H1 (cell line): ENCODE results near the gene CLDN25. TPM values are rescaled to one million over a fixed set of nuclear protein-coding genes. Genes with fewer than 3 reads are reported as not detected.

ENCODE experiments used
- CTCF ChIA-PET: fragments of 300-600 bp; sonication (Branson Sonifier 250); formaldehyde crosslinking; loops from one replicate; lab custom pipeline; 2021; ENCODE audit not compliant: partially characterized antibody; lab: Charles Lee
- POLR2A ChIA-PET: fragments of 300-600 bp; sonication (Branson Sonifier 250); formaldehyde crosslinking; loops from one replicate; lab custom pipeline; 2021; ENCODE audit warnings: inconsistent platforms; ENCODE audit not compliant: partially characterized antibody; lab: Charles Lee
- DNase-seq, 2 experiments: peaks; one replicate each; pipeline versions ENCODE4 v3.0.0 to v3.0.0-alpha.2; 2010 to 2022; ENCODE audit warnings: low spot score in 2 of 2, low read depth in 1 of 2, mixed read lengths in 1 of 2
- FAIRE-seq: peaks from 2 replicates; lab custom pipeline; 2011; peaks lifted over from hg19 to GRCh38; lab: Jason Lieb, UNC
- H2AFZ ChIP-seq: 2 replicates; pipeline ENCODE4 v1.8.1; 2012; ENCODE audit warnings: low read length, inconsistent platforms
- H2AK5ac ChIP-seq: 2 replicates; pipeline ENCODE4 v1.6.1; 2013; ENCODE audit warnings: low read depth, low read length
- H2BK120ac ChIP-seq: replicated peaks from 2 replicates; pipeline ENCODE3; 2013; ENCODE audit warnings: low read depth, low read length, inconsistent platforms
- H2BK12ac ChIP-seq: 2 replicates; pipeline ENCODE4 v1.6.1; 2013; ENCODE audit warnings: low read depth, low read length
- H2BK15ac ChIP-seq: 2 replicates; pipeline ENCODE4 v1.6.1; 2013; ENCODE audit warnings: low read length
- H2BK20ac ChIP-seq: 2 replicates; pipeline ENCODE4 v1.6.1; 2013; ENCODE audit warnings: low read length
- H2BK5ac ChIP-seq: 2 replicates; pipeline ENCODE4 v1.6.1; 2013; ENCODE audit warnings: low read depth, low read length
- H3K14ac ChIP-seq: 2 replicates; pipeline ENCODE4 v1.6.1; 2013; ENCODE audit warnings: inconsistent platforms; ENCODE audit not compliant: insufficient read length
- H3K18ac ChIP-seq: 2 replicates; pipeline ENCODE4 v1.6.1; 2013; ENCODE audit warnings: low read length; ENCODE audit errors: extremely low read depth
- H3K23ac ChIP-seq: 2 replicates; pipeline ENCODE4 v1.6.1; 2013; ENCODE audit warnings: inconsistent platforms; ENCODE audit not compliant: insufficient read length
- H3K23me2 ChIP-seq: 2 replicates; pipeline ENCODE4 v1.6.1; 2013; ENCODE audit warnings: low read depth, low read length
- H3K27ac ChIP-seq: 2 replicates; pipeline ENCODE4 v1.6.1; 2011; ENCODE audit warnings: low read depth, low read length, inconsistent platforms
- H3K27me3 ChIP-seq, 4 experiments: replicated peaks in 1 of 4; 1 replicate in 1 of 4; 2 replicates in 3 of 4; pipeline versions ENCODE4 v1.6.1 to v1.8.1; 2011 to 2013; ENCODE audit warnings: low read length in 3 of 4, mild to moderate bottlenecking in 3 of 4, inconsistent platforms in 2 of 4, mixed read lengths in 2 of 4, moderate library complexity in 1 of 4; ENCODE audit not compliant: control insufficient read depth in 3 of 4, insufficient read depth in 3 of 4; ENCODE audit errors: extremely low read depth in 1 of 4
- H3K36me3 ChIP-seq, 4 experiments: 2 replicates each; pipeline versions ENCODE4 v1.6.1 to v1.8.1; 2011 to 2013; ENCODE audit warnings: mild to moderate bottlenecking in 4 of 4, low read length in 3 of 4, moderate library complexity in 2 of 4, control low read depth in 1 of 4, inconsistent platforms in 1 of 4; ENCODE audit not compliant: insufficient read depth in 4 of 4, control insufficient read depth in 2 of 4
- H3K4ac ChIP-seq: replicated peaks from 2 replicates; pipeline ENCODE3; 2013; ENCODE audit warnings: low read length, low read depth, mixed read lengths, inconsistent platforms; ENCODE audit not compliant: insufficient read length
- H3K4me1 ChIP-seq, 4 experiments: replicated peaks in 1 of 4; 1 replicate in 1 of 4; 2 replicates in 3 of 4; pipeline versions ENCODE4 v1.6.1 to v1.8.1; 2011 to 2013; ENCODE audit warnings: low read length in 3 of 4, inconsistent platforms in 2 of 4, mixed read lengths in 1 of 4; ENCODE audit not compliant: insufficient read depth in 4 of 4, control insufficient read depth in 3 of 4
- H3K4me2 ChIP-seq, 2 experiments: 2 replicates each; pipeline versions ENCODE4 v1.6.1 to v1.8.1; 2011 to 2013; ENCODE audit warnings: low read depth in 2 of 2, low read length in 2 of 2, control low read depth in 1 of 2, inconsistent platforms in 1 of 2, mild to moderate bottlenecking in 1 of 2; ENCODE audit not compliant: insufficient read depth in 1 of 2
- H3K4me3 ChIP-seq, 4 experiments: fragments of 200-600, 300-600 bp in 1 of 4; sonication (generic), shearing (Covaris generic), sonication (Bioruptor Twin) in 1 of 4; 2 replicates each; pipeline versions ENCODE4 v1.5.1 to v1.8.1; 2011 to 2016; ENCODE audit warnings: low read length in 4 of 4, low read depth in 3 of 4, control low read depth in 2 of 4, inconsistent platforms in 2 of 4, mild to moderate bottlenecking in 2 of 4, mixed read lengths in 1 of 4, moderate library complexity in 1 of 4; ENCODE audit not compliant: insufficient read depth in 2 of 4; ENCODE audit errors: extremely low read depth in 1 of 4
- H3K56ac ChIP-seq: replicated peaks from 2 replicates; pipeline ENCODE3; 2013; ENCODE audit warnings: low read depth, mild to moderate bottlenecking, mixed read lengths, low read length, inconsistent platforms; ENCODE audit not compliant: insufficient read length
- H3K79me1 ChIP-seq: 2 replicates; pipeline ENCODE4 v1.6.1; 2013; ENCODE audit warnings: low read depth, low read length, control low read depth
- H3K79me2 ChIP-seq, 2 experiments: 2 replicates each; pipeline versions ENCODE4 v1.6.1 to v1.8.1; 2012 to 2013; ENCODE audit warnings: low read length in 2 of 2, mild to moderate bottlenecking in 2 of 2, inconsistent platforms in 1 of 2; ENCODE audit not compliant: insufficient read depth in 2 of 2, control insufficient read depth in 1 of 2
- H3K9ac ChIP-seq, 4 experiments: replicated peaks in 1 of 4; 1 replicate in 1 of 4; 2 replicates in 3 of 4; pipeline versions ENCODE4 v1.6.1 to v1.8.1; 2011 to 2013; ENCODE audit warnings: low read depth in 3 of 4, low read length in 3 of 4, control low read depth in 2 of 4, mild to moderate bottlenecking in 2 of 4, moderate library complexity in 2 of 4, inconsistent platforms in 1 of 4; ENCODE audit errors: extremely low read depth in 1 of 4
- H3K9me3 ChIP-seq, 2 experiments: 2 replicates each; pipeline versions ENCODE4 v1.6.1 to v1.8.1; 2012 to 2013; ENCODE audit warnings: mild to moderate bottlenecking in 2 of 2, moderate library complexity in 2 of 2, control low read depth in 1 of 2, inconsistent platforms in 1 of 2, low read depth in 1 of 2, low read length in 1 of 2, mixed read lengths in 1 of 2; ENCODE audit not compliant: insufficient read depth in 2 of 2
- H4K20me1 ChIP-seq, 2 experiments: replicated peaks in 1 of 2; 2 replicates each; pipeline versions ENCODE3 to v1.8.1; 2011 to 2013; ENCODE audit warnings: inconsistent platforms in 2 of 2, low read length in 2 of 2, mild to moderate bottlenecking in 1 of 2; ENCODE audit not compliant: insufficient read depth in 2 of 2, control insufficient read depth in 1 of 2
- H4K5ac ChIP-seq: 2 replicates; pipeline ENCODE4 v1.6.1; 2013; ENCODE audit warnings: low read length, low read depth, mixed read lengths, inconsistent platforms; ENCODE audit not compliant: insufficient read length
- H4K8ac ChIP-seq: 2 replicates; pipeline ENCODE4 v1.8.0; 2013; ENCODE audit warnings: mild to moderate bottlenecking, moderate library complexity, low read length, inconsistent platforms; ENCODE audit not compliant: insufficient read depth; ENCODE audit errors: extremely low read depth
- H4K91ac ChIP-seq: replicated peaks from 2 replicates; pipeline ENCODE3; 2013; ENCODE audit warnings: low read length, mixed read lengths, inconsistent platforms; ENCODE audit not compliant: insufficient read length
- CBX8 ChIP-seq: fragments of 300-800, 300-1000 bp; sonication (generic); IDR thresholded peaks from 2 replicates; pipeline ENCODE4 v1.7.1; 2016; ENCODE audit warnings: low read depth, low read length, borderline replicate concordance
- CEBPB ChIP-seq: IDR thresholded peaks from 2 replicates; pipeline ENCODE4 v1.6.1; 2012; ENCODE audit warnings: low read depth, low read length
- EZH2 ChIP-seq: fragments of 200-600 bp; sonication (generic); IDR thresholded peaks from 2 replicates; pipeline ENCODE4 v1.7.1; 2012; ENCODE audit warnings: low read depth, mild to moderate bottlenecking, moderate library complexity, low read length, inconsistent platforms; ENCODE audit not compliant: severe bottlenecking
- JUND ChIP-seq: IDR thresholded peaks from 2 replicates; pipeline ENCODE4 v1.6.1; 2011; ENCODE audit warnings: mild to moderate bottlenecking, improper control_type of control experiment, low read length
- KDM1A ChIP-seq: fragments of 200-600, 300-600 bp; sonication (generic); IDR thresholded peaks from 2 replicates; pipeline ENCODE4 v1.7.1; 2016; ENCODE audit warnings: mild to moderate bottlenecking, low read length, borderline replicate concordance
- KDM5A ChIP-seq: fragments of 200-600 bp; IDR thresholded peaks from 2 replicates; pipeline ENCODE4 v1.7.1; 2012; ENCODE audit warnings: mild to moderate bottlenecking, low read length, inconsistent platforms, mixed read lengths
- WGBS, 2 experiments: shearing (Covaris generic) in 1 of 2; methylation state at CpG; one replicate each; pipeline versions ENCODE4 v1.1.6 to v1.1.7; 2013 to 2015; ENCODE audit warnings: low lambda C conversion rate in 2 of 2, mixed read lengths in 2 of 2, inconsistent platforms in 1 of 2, low coverage in 1 of 2, missing lambda C conversion rate in 1 of 2; ENCODE audit not compliant: insufficient replicate concordance in 2 of 2, insufficient coverage in 1 of 2, insufficient read length in 1 of 2; ENCODE audit errors: extremely low coverage in 1 of 2, missing lambda C conversion rate in 1 of 2; 5-methylcytosine and 5-hydroxymethylcytosine counted together
- polyA plus RNA-seq, 7 experiments: library from polyadenylated mRNA; depleted of rRNA in 3 of 7; stranded (reverse) in 5 of 7; unstranded in 2 of 7; fragments of >200 nt in 5 of 7; fragments of 200-250 nt in 2 of 7; gene quantifications; 1 replicate in 5 of 7; 2 replicates in 1 of 7; 4 replicates in 1 of 7; pipeline versions ENCODE4 v1.2.1 to v1.2.3, GENCODE V29; 2011 to 2013; ENCODE audit warnings: missing spikeins in 2 of 7, mixed read lengths in 2 of 7
- total RNA-seq: library from RNA; stranded (reverse); fragmentation: NEBNext Ultra II Directional; extraction: Animal tissue kit (Norgen Biotek cat#: 25700); gene quantifications from 2 replicates; pipeline ENCODE4 v1.2.1, GENCODE V29; 2021
- TF ChIP-seq, protein P1 (sequence below): IDR thresholded peaks from 2 replicates; pipeline ENCODE4 v1.6.1; 2011; ENCODE audit warnings: low read depth, mild to moderate bottlenecking, low read length; ENCODE audit not compliant: insufficient read depth

CLDN25 gene
- total and polyA plus RNA-seq, 2 of the 8 experiments (the other 6 are each of a cell fraction or from before 2014, with no cell fraction given): not detected

DNA sequence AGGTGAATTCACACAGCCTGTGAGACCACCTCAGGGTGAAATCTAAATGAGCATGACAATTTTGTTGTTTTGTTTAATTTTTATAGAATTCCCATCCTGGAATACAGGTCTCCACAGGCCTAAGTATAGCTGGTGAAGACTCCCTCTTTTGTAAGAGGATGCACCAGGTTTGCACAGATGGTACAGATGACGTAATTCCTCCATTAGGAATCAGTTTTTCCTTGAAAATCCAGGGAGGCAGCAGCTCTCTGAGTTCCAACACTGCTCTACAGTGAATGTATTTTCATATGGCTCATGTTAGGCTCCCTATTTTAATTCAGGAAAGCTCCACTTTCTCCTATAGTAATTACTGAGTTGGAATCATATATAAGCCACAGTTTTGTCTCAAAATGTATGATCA is 48.6 kb downstream of the CLDN25 start:
- no peak overlapping the region for H3K4me2 ChIP-seq
- no peak overlapping the region for H4K8ac ChIP-seq
- H3K79me2 ChIP-seq: peaks cover 0 to 2% of the 10 kb centered on the region in 2 experiments; a peak in 1 of 4 replicates
- peaks cover 6 to 82% (median 51%) of the 10 kb centered on the region in 4 experiments for H3K36me3 ChIP-seq
- H2BK5ac ChIP-seq: no peak overlapping the region
- H2AK5ac ChIP-seq: no peak overlapping the region
- no peak overlapping the region for H3K14ac ChIP-seq
- 100% methylated on average over 1 of the region's 1 CpG; no CpG with 5 or more reads in 1 of the 2 experiments for WGBS, 2 experiments
- H3K79me1 ChIP-seq: no peaks in the 10 kb centered on the region
- no peaks in the 10 kb centered on the region for H3K23me2 ChIP-seq
- no peak overlapping the region for H3K56ac ChIP-seq
- H2BK12ac ChIP-seq: no peak overlapping the region
- H3K9ac ChIP-seq: no peak overlapping the region
- no peak overlapping the region for H2BK15ac ChIP-seq
- no peaks in the 10 kb centered on the region for H3K4me1 ChIP-seq
- no peak for FAIRE-seq
- H4K91ac ChIP-seq: no peak overlapping the region
- H3K23ac ChIP-seq: no peak overlapping the region
- POLR2A ChIA-PET: interaction anchor here (0.7 kb wide), 1 partner anchor 29 kb away, joined by 3 read pairs; no protein-coding TSS in a partner anchor
- no peaks in the 10 kb centered on the region for H3K27me3 ChIP-seq
- no peak overlapping the region for H3K4ac ChIP-seq
- peaks cover 0 to 2% of the 10 kb centered on the region in 2 experiments for H4K20me1 ChIP-seq
- no peak overlapping the region for H2AFZ ChIP-seq
- no peak overlapping the region for H2BK20ac ChIP-seq
- H3K4me3 ChIP-seq: no peak overlapping the region
- H2BK120ac ChIP-seq: no peak overlapping the region
- TF ChIP-seq CBX8: no peak
- TF ChIP-seq, protein P1, sequence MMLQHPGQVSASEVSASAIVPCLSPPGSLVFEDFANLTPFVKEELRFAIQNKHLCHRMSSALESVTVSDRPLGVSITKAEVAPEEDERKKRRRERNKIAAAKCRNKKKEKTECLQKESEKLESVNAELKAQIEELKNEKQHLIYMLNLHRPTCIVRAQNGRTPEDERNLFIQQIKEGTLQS: no peak
- TF ChIP-seq KDM1A: no peak
- TF ChIP-seq EZH2: no peak
- no peak for TF ChIP-seq JUND
- no peak for TF ChIP-seq KDM5A
- no peak for TF ChIP-seq CEBPB
- TF ChIP-seq, all 59 proteins: peak for 0
- Histone ChIP-seq H3K18ac (no peak overlapping the region), H3K27ac (no peak overlapping the region), H3K9me3 (no peaks in the 10 kb centered on the region), H4K5ac (no peak overlapping the region)
- CTCF ChIA-PET: interaction anchor here (1.0 to 2.6 kb wide), 5 partner anchors 22 to 433 kb away, joined by 5 to 7 read pairs (median 6); no protein-coding TSS in a partner anchor
- no peak for DNase-seq
